ENCODE data around the gene RAB34.
"Not testable (repeated sequence)": the region's sequence is repeated elsewhere in the genome, so short reads cannot be mapped to it uniquely, and the experiment has no call there.

Gene RAB34

DNA sequence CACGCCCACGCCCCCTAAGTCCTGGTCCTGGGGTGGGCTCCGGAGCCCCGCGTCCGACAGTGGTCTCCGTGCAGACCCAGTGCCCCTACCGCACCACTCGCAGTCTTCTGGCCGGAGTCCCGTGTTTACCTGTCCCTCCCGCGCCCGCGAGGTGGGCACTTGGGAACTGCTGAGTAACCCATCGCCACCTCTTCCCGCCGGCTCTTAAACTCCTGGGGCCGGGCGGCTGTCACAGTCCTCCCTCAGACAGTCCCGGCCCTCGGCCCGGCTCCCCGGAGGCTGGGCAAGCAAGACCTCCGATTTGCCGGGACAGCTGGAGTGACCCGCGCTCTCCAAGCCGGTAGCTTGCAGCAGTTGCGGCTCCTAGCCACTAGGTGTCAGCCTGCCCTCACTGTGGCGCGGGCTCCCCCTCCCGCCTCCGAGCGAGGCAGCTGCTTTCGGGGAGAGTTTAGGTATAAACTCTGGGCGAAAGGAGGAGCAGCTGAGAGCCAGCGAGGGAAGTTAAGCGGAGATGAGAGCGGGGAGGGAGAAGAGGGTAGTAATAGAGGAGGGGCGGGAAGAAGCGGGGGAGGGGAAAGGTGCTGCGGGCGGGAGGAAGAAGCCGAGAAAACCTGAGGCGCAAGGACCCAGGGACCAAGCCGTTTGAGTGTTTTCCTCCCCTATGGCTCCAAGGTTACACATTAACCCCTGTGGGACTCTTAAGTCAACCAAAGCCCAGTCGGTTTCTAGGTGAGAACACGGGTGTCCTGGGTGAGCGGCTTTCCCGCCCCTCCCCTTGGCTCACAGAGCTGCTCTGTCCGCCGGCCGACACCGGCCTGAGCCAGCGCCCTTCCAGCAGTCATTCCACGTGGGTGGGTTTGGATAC, 9.2 kb upstream of the RAB34 start:
- no peak for TF ChIP-seq ZNF274 (IDR thresholded peaks at IDR 0.05; ENCODE audit: low read depth, low read length)
- peak overlapping the region; percentile 80 for H3K4me3 ChIP-seq (ENCODE audit: low read length)

DNA sequence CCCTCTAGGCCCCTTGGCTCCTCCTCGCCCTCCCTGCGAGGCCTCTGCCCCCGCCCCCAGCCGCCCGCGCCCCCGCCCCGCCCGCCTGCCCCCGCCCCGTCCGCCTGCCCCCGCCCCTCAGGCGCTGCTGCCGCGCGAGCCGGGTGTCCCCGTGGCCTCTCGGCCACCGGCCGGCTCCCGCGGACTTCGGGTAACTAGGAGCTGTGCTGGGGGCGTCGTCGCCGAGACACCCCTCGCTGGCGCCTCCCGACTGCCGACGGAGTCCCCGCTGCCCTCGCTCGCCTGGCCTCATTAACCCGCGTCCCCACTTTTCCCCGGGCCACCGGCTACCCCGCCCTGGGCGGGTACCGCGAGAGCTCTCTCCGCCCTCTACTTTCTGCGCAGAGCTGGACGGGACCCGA, 8.6 kb upstream of the RAB34 start, which contains the start of gene TLCD1:
TLCD1 (minus strand) TSS at position 8 of the 401 bp plus-strand sequence. CDS start 136 bp downstream, outside the sequence.
- no peak for TF ChIP-seq ZNF274 (IDR thresholded peaks at IDR 0.05; ENCODE audit: low read depth, low read length)
- peak within 1 kb of the TSS; percentile 80 for H3K4me3 ChIP-seq (ENCODE audit: low read length)

DNA sequence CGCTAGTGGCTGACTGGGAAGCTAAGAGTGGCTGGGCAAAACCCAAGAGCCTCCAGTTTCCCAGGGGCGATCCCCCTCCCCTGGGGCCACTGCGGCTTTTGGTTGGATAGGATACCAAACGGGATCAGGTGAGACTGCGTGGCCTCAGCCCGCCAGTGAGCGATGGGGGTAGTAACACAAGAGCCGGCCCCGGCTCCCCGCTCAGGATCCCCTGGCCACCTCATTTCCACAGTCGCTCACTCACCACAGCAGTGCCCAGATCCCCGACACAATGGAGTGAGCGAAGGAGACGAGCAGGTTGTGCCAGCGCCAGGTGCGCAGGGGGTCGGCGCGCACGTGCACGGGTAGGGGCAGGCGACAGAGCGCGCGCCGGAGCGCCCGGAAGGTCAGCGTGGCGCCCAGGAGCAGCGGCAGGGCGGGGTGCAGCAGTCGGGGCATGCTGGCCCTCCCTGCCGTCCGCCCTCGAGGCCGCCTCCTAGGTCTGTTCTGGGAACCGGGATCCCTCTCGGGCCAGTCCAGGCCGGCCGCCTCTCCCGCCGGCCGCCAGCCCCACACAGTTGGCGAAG, 8.1 kb upstream of the RAB34 start:
- no peak for TF ChIP-seq ZNF274 (IDR thresholded peaks at IDR 0.05; ENCODE audit: low read depth, low read length)
- peak overlapping the region; percentile 64 for H3K4me3 ChIP-seq (ENCODE audit: low read length)

DNA sequence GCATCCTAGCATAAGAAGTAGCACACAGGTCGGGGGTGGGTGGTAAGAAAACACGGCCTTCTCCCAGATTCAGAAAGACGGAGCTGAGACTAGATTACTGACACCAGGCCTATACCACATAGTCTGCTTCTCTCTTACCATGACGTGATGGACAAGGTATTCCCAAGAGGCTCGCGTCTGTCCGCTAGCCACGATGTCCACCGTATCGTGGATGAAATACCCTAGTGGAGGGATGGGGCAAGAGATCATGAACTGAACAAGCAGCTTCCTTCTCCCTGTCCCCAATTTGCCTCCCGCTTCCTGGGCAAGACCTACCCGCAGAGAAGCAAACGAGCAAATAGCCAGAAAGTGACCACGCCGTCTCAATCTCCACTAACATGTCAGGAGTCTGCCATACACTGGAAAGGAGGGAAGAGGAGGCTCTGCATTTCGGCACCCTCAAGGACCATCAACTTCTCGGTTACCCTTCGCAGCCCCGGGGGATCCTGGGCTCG, 7.5 kb upstream of the RAB34 start:
- H3K4me3 ChIP-seq (ENCODE audit: low read length), result peak overlapping the region; percentile 64
- no peak for TF ChIP-seq ZNF274 (IDR thresholded peaks at IDR 0.05; ENCODE audit: low read depth, low read length)

DNA sequence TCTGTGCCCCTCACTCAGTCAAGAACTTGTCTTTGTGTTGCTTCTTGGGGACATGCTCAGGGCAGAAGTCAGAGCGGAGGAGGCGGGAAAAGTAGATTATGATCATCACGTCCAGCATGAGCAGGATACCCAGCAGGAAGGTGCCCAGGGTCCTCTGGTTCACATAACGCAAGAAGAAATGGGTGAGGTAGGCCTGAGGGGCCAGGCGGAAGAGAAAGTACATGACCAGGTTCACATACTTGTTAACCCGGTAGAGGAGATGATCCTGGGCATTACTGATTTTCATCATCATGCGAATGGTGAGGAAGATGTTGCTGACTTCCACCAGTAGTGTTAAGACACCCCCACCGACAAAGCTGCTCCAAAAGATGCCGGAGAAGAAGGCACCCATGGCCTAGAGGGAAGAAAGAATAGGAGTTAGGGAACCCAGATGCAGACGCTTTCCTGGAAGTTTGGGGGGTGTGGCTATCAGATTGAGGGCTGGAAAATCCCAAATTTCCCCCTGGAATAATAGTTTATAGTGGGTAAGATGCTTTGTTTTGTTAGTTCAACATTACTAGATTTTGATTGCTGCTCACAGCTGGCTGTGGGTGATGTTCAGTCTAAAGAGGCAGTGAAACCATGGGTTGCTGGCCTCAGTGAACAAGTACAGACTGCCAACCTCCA, 7.0 kb upstream of the RAB34 start:
- peak overlapping the region; percentile 64; the same call in 1 of the 2 replicates for H3K4me3 ChIP-seq (ENCODE audit: low read length)
- TF ChIP-seq ZNF274 (IDR thresholded peaks at IDR 0.05; ENCODE audit: low read depth, low read length), result no peak

DNA sequence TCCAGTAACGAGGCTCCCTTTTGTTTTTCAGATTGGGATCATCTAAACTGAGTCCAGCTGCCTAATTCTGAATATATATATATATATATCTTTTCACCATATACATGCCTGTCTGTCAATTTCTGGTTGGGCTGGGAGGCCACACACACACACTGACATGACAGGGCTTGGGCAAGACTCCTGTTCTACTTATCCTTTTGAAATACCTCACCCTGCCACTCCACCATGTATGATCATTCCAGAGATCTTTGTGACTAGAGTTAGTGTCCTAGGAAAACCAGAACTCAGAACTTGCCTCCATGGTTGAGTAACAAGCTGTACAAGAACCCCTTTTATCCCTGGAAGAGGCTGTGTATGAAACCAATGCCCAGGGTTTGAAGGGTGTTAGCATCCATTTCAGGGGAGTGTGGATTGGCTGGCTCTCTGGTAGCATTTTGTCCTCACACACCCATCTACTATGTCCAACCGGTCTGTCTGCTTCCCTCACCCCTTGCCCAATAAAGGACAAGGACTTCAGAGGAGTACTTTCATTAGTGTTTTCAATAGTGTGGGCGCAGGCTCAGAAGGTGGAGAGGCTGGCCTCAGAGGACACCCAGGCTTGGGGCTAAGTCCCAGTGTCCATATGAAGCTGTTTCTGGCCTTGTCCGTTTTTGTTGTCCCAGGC, 6.3 kb upstream of the RAB34 start:
- H3K4me3 ChIP-seq (ENCODE audit: low read length), result not testable (repeated sequence)

DNA sequence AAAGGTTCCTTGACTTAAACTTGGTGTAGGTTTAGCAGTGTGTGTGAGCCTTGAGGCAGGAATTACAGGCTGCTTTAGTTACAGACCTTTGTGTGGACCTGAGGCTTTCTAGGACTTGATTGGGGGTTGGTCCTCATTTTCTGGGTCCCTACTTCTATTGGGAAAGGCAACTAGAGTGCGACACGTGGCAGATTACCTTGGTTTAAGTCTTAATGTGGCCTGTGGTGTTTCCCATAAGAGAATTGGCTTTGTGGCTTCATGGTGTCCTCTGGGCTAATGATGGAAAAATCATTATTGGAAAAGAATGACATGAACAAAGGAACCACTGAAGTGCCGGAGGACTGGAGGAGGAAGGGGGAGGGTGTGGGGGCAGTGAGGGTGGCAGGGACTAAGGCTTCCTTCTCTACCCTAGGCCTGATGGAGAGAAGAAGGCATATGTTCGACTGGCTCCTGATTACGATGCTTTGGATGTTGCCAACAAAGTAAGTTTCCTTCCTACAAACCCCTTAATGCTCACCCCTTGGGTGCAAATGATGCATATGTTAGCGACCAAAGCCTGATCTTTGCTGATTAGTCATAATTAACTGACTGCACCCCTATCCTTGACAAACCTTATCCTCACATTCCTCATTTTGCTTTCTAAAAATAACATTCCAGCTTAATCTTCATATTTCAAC, 5.6 kb upstream of the RAB34 start:
- peak overlapping the region; percentile 2; the same call in 1 of the 2 replicates for H3K4me3 ChIP-seq (ENCODE audit: low read length)
- no peak for TF ChIP-seq ZNF274 (IDR thresholded peaks at IDR 0.05; ENCODE audit: low read depth, low read length)

DNA sequence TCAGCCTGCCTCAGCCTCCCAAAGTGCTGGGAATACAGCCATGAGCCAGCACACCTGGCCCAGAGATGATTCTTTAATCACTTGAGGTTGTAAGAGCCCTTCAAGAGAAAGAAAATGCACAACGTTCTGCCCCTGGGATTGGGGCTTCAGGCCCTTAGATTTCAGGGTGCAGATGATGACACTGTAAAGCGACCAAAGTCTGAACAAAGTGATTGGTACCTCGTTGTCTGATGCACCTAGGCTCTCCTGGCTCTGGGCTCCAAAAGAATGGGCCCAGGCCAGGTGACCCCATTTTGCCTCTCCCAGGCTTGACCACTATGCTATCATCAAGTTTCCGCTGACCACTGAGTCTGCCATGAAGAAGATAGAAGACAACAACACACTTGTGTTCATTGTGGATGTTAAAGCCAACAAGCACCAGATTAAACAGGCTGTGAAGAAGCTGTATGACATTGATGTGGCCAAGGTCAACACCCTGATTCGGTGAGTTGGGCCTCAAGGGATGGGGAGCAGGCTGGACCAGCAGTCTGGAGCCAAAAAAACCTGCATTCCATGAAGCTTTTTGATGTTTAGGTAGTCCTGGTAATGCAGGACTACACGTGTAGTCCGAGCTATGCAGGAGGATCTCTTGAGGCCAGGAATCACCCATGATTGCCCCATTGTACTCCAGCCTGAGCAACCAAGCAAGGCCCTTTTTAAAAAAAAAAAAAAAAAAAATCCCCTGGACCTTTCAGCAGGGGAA, 4.9 kb upstream of the RAB34 start:
- H3K4me3 ChIP-seq (ENCODE audit: low read length), result peak overlapping the region; percentile 99; the same call in 1 of the 2 replicates
- TF ChIP-seq ZNF274 (IDR thresholded peaks at IDR 0.05; ENCODE audit: low read depth, low read length), result no peak

DNA sequence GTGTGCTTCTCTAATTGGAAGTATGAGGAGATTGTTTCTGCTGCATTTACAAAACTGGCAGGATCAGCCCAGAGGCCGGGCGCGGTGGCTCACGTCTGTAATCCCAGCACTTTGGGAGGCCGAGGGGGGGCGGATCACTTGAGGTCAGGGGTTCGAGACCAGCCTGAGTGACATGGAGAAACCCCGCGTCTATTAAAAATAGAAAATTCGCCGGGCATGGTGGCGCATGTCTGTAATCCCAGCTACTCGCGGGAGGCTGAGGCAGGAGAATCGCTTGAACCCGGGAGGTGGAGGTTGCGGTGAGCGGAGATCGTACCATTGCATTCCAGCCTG, 3.3 kb upstream of the RAB34 start:
- peak overlapping the region; percentile 99 for H3K4me3 ChIP-seq (ENCODE audit: low read length)

DNA sequence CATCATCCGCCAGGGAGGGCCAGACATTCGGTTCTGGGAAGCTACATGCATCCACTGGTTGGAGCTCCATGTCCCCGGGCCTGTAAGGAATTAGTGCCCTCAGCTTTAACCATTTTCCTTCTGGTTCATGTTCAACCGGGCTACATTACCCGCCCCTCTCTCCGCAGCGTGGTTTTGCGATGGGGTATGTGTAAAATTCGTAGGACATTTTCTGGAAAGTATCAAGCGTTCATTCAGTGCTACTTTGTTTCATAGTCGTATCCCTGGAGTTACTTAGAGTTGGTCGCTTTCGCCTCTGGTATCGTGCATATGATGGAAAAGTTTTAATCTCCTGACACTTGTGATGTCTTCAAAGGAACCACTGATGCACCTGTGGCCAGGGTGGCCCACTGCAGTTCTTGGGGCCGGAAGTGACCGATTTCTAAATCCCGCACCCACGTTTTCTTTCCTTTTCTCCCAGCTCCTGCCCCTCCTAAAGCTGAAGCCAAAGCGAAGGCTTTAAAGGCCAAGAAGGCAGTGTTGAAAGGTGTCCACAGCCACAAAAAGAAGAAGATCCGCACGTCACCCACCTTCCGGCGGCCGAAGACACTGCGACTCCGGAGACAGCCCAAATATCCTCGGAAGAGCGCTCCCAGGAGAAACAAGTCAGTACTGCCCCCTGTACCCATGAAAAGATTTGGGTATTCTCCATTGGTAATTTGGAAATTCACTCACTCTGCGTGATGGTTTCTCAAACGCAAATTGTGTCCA, 2.8 kb upstream of the RAB34 start:
- peak overlapping the region; percentile 99 for H3K4me3 ChIP-seq (ENCODE audit: low read length)
- TF ChIP-seq ZNF274 (IDR thresholded peaks at IDR 0.05; ENCODE audit: low read depth, low read length), result no peak

DNA sequence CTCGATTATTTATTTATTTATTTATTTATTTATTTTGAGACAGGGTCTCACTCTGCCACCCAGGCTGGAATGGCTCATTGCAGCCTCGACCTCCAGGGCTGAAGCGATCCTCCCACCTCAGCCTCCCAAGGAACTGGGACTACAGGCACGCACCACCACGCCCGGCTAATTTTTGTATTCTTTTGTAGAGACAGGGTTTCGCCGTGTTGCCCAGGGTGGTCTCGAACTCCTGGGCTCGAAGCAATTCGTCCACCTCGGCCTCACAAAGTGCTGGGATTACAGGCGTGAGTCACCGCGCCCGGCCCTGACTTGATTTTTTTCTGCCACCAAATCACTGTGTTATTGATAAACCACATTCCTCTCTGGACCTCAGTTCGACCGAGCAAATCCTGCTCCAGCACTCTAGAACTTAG, 1.4 kb upstream of the RAB34 start:
- peak overlapping the region; percentile 48; the same call in 1 of the 2 replicates for H3K4me3 ChIP-seq (ENCODE audit: low read length)
- TF ChIP-seq ZNF274 (IDR thresholded peaks at IDR 0.05; ENCODE audit: low read depth, low read length), result no peak

DNA sequence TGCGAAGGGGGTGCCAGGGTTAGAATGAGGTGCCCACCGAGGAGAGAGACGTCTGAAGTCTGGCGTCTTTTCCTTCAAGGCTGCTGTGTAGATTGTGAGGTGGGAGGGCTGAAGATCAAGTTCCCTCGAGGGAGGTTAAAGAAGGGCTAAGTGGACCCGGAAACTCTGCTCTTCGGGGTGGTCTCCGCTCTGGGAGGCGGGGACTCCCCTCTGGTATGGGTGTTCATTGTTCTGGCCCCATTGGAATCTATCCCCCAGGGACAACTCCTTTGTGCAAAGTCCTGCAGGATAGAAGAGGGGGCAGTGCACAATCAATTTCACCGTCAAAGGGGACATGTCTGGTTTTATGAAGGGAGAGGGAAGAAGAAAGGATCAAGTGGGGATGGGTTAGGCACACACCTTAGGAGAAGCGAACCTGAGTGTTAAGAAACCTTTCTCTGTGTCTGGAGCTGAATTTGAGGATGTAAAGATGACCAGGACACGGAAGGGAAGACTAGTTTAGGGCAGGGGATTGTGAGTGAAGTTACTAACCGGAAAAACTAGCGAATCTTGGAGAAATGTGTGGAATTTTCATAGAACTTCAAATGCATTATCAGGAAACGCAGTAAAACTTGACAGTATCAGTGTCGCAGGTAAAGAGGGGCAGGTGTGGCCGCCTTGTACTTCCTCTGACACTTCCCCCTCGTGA, 809 bp upstream of the RAB34 start:
- H3K4me3 ChIP-seq (ENCODE audit: low read length), result peak overlapping the region; percentile 12; the same call in 1 of the 2 replicates
- TF ChIP-seq ZNF274 (IDR thresholded peaks at IDR 0.05; ENCODE audit: low read depth, low read length), result no peak

Measured in GM08714 (cell line).